ENCODE data around the gene MAN1A1. TPM values are rescaled to one million over a fixed set of nuclear protein-coding genes. Genes with fewer than 3 reads are reported as not detected.

Gene MAN1A1
- total RNA-seq, 6 experiments from 2014 or later: 109 to 191 (median 139) TPM

- no peak for TF ChIP-seq CTCF (IDR thresholded peaks at IDR 0.05)
- TF ChIP-seq POLR2A (IDR thresholded peaks at IDR 0.05): no peak
- no peak for ATAC-seq
Observed at GRCh38 chr6:119174085-119174445, 175.5 kb downstream of the MAN1A1 start.

GRCh38 chr6:119173249-119174084 is 176.1 kb downstream of the MAN1A1 start:
- 61% methylated on average over 6 of the region's 6 CpGs for WGBS (ENCODE audit: insufficient coverage, low coverage, low lambda C conversion rate, missing lambda C conversion rate)
- Histone ChIP-seq H3K4me3 (no peak overlapping the region), H3K27me3 (no peaks in the 10 kb centered on the region), H3K9me3 (no peaks in the 10 kb centered on the region), H3K4me1 (peaks cover 0 to 13% (median 0%) of the 10 kb centered on the region in 4 donors), H3K36me3 (peaks cover 0 to 2% (median 0%) of the 10 kb centered on the region in 4 donors), H3K27ac (no peak overlapping the region)
- ATAC-seq (peak in 3 of 4 donors; percentile 12 to 34 (median 15)), DNase-seq (no peak)
- no peak for TF ChIP-seq CTCF (IDR thresholded peaks at IDR 0.05)
- no peak for TF ChIP-seq POLR2A (IDR thresholded peaks at IDR 0.05)
- intact Hi-C loops (cut with DNase I): no loop called here

More at GRCh38 chr6:119174085-119174445, 175.5 kb downstream of the MAN1A1 start:
- H3K36me3 ChIP-seq: peaks cover 0 to 3% (median 1%) of the 10 kb centered on the region in 4 donors
- no peak for DNase-seq
- intact Hi-C loops (cut with DNase I): no loop called here
- 92% methylated on average over 3 of the region's 3 CpGs for WGBS (ENCODE audit: insufficient coverage, low coverage, low lambda C conversion rate, missing lambda C conversion rate)
- H3K4me3 ChIP-seq: no peak overlapping the region
- no peaks in the 10 kb centered on the region for H3K27me3 ChIP-seq
- H3K9me3 ChIP-seq: no peaks in the 10 kb centered on the region
- no peak overlapping the region for H3K27ac ChIP-seq
- H3K4me1 ChIP-seq: peaks cover 0 to 13% (median 0%) of the 10 kb centered on the region in 4 donors

GRCh38 chr6:119172824-119173223 is 176.7 kb downstream of the MAN1A1 start:
- TF ChIP-seq POLR2A (IDR thresholded peaks at IDR 0.05): no peak
- TF ChIP-seq CTCF (IDR thresholded peaks at IDR 0.05): no peak
- 59% methylated on average over 2 of the region's 2 CpGs for WGBS (ENCODE audit: insufficient coverage, low coverage, low lambda C conversion rate, missing lambda C conversion rate)
- Histone ChIP-seq H3K9me3 (no peaks in the 10 kb centered on the region), H3K4me1 (peaks cover 0 to 13% (median 0%) of the 10 kb centered on the region in 4 donors), H3K27me3 (no peaks in the 10 kb centered on the region), H3K27ac (no peak overlapping the region), H3K4me3 (no peak overlapping the region), H3K36me3 (peaks cover 0 to 2% (median 0%) of the 10 kb centered on the region in 4 donors)
- intact Hi-C loops (cut with DNase I): no loop called here
- ATAC-seq (peak in 3 of 4 donors; percentile 24 to 70 (median 64)), DNase-seq (no peak)

GRCh38 chr6:119171864-119172588 is 177.5 kb downstream of the MAN1A1 start:
- no peak for TF ChIP-seq POLR2A (IDR thresholded peaks at IDR 0.05)
- no peak for TF ChIP-seq CTCF (IDR thresholded peaks at IDR 0.05)
- intact Hi-C loops (cut with DNase I): no loop called here
- H3K4me3 ChIP-seq: no peak overlapping the region
- H3K27ac ChIP-seq: no peak overlapping the region
- DNase-seq (no peak), ATAC-seq (no peak)
- H3K9me3 ChIP-seq: no peaks in the 10 kb centered on the region
- H3K4me1 ChIP-seq: peaks cover 0 to 13% (median 0%) of the 10 kb centered on the region in 4 donors
- no peaks in the 10 kb centered on the region for H3K36me3 ChIP-seq
- no peaks in the 10 kb centered on the region for H3K27me3 ChIP-seq

All from right lobe of liver (tissue), 6 donors.